ENCODE measurements around the gene DYSF.
"Not testable (repeated sequence)": the region's sequence is repeated elsewhere in the genome, so short reads cannot be mapped to it uniquely, and the experiment has no call there.

The DYSF gene

DNA sequence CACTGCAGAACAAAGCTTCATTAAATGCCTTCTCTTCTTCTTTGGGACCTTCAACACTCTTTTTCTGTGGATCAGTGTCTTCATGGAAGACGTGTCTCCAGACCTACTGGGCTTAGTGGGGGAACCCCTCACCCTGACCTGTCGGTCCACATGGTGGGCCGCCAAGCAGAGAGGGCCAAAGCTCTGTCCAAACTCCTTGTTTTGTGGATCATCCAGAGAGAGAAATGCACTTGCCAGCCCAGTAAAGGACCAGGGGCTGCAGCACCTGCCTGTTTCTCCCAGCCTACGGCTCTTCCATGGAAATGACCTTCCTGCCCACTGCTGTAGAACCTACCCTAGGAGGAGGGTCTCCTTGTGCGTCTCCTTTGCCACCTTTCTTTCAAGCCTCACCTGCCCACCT, 25.9 kb downstream of the DYSF start:
- no peak overlapping the region for H3K4me3 ChIP-seq (ENCODE audit: low read depth, low read length)
- no peak for TF ChIP-seq CTCF (IDR thresholded peaks at IDR 0.05; ENCODE audit: borderline replicate concordance, insufficient read depth, low read depth, low read length)

DNA sequence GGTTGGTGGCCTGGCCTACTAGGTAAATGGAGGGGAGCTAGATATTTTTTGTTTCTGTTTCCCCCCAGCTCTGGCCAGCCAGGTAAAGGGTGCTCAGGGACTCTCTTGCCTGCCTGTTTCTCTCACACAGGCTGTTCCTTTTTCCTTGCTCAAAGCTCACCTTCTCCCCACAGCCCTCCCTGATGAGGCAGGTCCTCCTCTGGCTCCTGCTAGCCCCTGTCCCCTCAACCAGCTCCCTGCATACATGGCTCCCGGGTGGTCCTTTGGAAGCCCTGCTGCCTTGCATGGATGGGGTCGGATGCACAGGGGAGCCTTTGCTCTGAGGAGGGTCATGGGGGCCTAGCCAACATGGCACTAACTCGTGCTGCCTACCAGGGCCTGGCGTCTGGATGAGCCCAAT, 27.8 kb downstream of the DYSF start:
- no peak overlapping the region for H3K4me3 ChIP-seq (ENCODE audit: low read depth, low read length)
- TF ChIP-seq CTCF (IDR thresholded peaks at IDR 0.05; ENCODE audit: borderline replicate concordance, insufficient read depth, low read depth, low read length) = no peak

DNA sequence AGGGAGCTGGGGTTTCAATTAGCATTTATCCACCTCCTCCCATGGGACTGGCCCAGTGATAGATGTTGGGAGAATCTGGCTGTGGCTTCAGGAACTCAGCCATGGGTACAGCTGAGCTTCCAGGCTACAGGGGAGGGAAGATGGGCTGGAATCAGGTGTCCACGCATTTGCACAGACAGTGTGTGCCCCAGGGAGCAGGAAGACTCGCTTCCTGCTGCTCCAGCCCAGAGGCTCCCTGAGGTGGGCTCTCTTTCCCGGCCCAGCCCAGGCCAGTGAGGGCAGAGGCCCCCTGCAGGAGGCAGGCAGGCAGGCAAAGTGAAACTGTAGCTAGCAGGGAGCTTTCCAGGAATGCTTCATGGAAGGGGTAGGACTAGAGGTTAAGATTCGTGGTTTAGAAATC, 28.7 kb downstream of the DYSF start:
- TF ChIP-seq CTCF (IDR thresholded peaks at IDR 0.05; ENCODE audit: borderline replicate concordance, insufficient read depth, low read depth, low read length) = no peak
- no peak overlapping the region for H3K4me3 ChIP-seq (ENCODE audit: low read depth, low read length)

- TF ChIP-seq CTCF (IDR thresholded peaks at IDR 0.05; ENCODE audit: borderline replicate concordance, insufficient read depth, low read depth, low read length) = no peak
- H3K4me3 ChIP-seq (ENCODE audit: low read depth, low read length) = no peak overlapping the region
Measured at GRCh38 chr2:71483246-71483645, 29.9 kb downstream of the DYSF start.

- H3K4me3 ChIP-seq (ENCODE audit: low read depth, low read length) = no peak overlapping the region
- TF ChIP-seq CTCF (IDR thresholded peaks at IDR 0.05; ENCODE audit: borderline replicate concordance, insufficient read depth, low read depth, low read length) = no peak
Measured at GRCh38 chr2:71484354-71484753, 31.0 kb downstream of the DYSF start.

DNA sequence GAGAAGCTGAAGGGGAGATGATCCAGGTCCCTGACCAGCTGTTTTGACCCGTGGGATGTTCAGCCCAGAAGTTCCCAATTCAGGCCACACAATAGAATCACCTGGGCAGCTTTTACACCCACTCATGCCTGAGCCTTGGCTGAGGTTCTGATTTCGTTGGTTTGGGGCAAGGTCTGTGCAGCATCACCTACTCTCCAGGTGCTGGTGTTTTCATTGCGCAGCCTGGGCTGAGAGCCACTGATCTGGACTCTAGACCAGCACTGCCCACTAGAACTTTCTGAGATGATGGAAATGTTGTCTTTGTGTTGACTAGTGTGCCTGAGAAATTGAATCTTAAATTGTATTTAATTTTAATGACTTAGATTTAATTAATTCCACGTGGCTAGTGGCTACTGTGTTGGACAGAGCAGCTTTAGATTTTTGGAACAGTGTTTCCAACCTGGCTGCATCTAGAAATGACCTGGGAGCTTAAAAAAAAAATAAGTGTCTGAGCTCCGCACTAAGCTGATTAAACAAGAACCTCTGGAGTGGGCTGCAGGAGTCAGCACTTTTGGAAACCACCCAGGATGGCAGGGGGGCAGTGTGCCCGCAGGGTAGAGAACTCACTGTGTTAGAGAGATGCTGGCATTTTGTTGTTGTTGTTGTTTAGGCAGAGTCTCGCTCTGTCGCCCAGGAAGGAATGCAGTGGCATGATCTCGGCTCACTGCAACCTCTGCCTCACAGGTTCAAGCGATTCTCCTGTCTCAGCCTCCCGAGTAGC, 33.7 kb downstream of the DYSF start:
- TF ChIP-seq CTCF (IDR thresholded peaks at IDR 0.05; ENCODE audit: borderline replicate concordance, insufficient read depth, low read depth, low read length) = no peak
- H3K4me3 ChIP-seq (ENCODE audit: low read depth, low read length) = no peak overlapping the region

- H3K4me3 ChIP-seq (ENCODE audit: low read depth, low read length) = not testable (repeated sequence)
Measured at GRCh38 chr2:71491551-71491950, 38.2 kb downstream of the DYSF start.

Data from GM12875 (cell line).